ENCODE data around the gene CACNA2D4.

GRCh38 chr12:1931642-1932041 lies 13.2 kb upstream of the CACNA2D4 start:
- TF ChIP-seq CTCF (IDR thresholded peaks at IDR 0.05) = no peak
- no peak for TF ChIP-seq POLR2A (IDR thresholded peaks at IDR 0.05)

Data from thyroid gland (tissue), 4 donors.